HG03565 (cell line): ENCODE data around the gene CCDC180.
"Not testable (repeated sequence)": the region's sequence is repeated elsewhere in the genome, so short reads cannot be mapped to it uniquely, and the experiment has no call there.

Experiments used
- ATAC-seq: cut with Tn5 transposase; IDR thresholded peaks from one replicate; pipeline ENCODE4 v1.9.1; 2021; ENCODE audit warnings: mild to moderate bottlenecking, moderate library complexity; ENCODE audit not compliant: unreplicated experiment

Gene CCDC180

DNA sequence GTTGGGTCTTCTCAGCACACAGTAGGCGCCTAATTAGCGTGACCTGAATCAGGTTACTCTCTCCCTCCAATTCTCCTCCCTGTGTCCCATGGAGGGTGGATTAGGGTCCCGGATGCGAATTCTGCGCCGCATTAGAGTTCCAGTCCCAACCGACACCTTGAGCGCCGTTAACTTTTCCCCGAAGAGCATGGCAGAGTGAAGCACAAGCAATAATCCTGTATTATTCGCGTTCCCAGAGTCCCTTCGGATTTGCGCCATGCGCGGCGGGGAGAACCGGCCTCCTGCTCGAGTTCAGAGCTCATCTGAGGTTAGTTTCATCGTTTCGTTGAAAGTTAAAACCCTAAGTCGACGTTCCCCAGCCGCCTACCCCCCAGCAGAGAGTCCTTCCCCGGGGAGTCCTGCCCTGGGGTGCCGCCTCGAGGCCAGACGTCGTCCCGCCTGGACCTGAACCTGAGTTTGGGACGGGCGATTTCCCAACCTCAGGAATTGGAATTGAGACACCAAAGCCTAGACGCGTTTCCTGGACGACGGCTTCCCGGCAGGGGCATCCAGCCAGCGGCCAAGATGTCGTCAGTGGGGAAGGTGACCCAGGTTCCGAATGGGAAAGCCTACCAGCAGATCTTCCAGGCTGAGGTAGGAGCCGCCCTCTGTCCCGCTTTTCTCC, at the start of gene CCDC180:
TSS of gene CCDC180 (plus strand) at position 160 of the 664 bp plus-strand sequence. CDS start at position 565, 405 bp downstream.
- ATAC-seq = no peak

DNA sequence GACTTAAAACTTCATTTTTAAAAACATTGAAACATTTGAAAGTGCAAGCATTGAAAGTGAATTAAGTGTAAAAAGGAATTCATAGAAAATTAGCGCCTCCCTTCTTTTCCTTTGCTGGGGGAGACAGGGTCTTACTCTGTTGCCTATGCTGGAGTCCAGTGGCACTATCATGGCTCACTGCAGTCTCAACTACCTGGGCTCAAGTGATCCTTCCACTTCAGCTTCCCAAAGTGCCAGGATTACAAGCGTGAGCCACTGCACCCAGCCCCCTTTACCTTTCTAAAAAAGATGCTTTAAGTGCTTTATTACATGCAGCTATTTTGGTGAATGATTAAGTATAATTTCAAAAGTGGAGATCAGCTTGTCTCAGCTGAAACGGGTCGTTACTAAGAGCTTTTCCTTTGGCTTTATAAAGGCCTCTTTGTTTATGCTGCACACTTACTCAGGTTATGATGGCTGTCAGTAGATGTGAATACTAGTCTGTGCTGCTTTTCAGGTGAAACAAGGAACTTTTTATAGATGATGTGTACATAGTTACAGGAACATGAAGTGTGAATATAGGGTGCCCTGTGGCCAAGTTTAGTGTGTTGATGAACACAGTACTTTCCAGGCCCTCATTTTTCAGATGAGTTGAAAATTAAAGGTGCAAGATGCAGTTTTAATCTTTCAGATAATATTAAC, 47.5 kb upstream of the CCDC180 start:
- not testable (repeated sequence) for ATAC-seq

DNA sequence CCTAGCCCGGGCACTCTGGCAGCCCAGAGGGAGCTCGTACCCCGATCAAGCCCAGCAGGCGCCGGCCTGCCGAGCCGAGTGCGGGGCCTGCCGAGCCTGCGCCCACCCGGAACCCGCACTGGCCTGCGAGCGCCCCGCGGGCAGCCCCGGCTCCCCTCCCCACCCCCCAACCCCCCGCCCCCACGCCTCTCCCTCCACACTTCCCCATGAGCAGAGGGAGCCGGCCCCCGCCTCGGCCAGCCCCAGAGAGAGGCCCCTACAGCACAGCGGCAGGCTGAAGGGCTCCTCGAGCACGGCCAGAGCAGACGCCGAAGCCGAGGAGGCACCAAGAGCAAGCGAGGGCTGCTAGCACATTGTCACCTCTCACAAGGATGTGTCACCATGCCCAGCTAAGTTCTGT, 36.2 kb upstream of the CCDC180 start:
- ATAC-seq = no peak

DNA sequence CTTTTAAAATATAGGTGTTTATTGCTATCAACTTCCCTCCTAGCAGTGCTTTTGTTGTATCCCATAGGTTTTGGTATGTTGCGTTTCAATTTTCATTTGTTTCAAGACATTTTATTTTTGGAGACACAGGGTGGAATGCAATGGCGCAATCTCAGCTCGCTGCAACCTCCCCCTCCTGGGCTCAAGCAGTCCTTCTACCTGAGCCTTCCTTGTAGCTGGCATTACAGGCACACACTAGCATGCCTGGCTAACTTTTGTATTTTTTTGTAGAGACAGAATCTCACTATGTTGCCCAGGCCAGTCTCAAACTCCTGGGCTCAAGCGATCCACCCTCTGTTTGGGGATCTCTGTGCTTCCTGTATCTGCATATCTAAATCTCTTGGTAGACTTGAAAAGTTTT, 35.4 kb upstream of the CCDC180 start:
- ATAC-seq = no peak

DNA sequence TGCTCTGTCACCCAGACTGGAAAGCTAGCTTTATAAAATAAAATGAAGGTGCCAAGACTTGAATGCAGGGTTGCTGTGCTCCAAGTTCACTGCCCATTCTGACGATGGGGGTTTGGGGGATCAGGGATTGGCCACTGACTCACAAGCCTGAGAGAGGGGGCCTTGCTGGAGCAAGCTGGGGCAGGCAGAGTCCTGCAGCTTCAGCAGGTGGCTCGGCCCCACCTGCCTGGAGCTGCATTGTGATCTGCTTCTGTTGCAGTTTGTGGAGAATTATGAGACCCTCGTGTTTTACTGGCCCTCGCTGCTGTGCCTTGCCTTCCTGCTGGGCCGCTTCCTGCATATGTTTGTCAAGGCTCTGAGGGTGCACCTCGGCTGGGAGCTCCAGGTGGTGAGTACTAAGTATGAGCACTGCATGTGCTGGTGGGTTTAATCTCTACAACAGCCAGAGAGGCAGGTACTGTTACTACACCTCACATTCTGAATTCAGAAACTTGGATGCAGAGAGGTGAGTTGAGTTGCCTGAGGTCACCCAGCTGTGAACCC, 31.1 kb upstream of the CCDC180 start:
- no peak for ATAC-seq

DNA sequence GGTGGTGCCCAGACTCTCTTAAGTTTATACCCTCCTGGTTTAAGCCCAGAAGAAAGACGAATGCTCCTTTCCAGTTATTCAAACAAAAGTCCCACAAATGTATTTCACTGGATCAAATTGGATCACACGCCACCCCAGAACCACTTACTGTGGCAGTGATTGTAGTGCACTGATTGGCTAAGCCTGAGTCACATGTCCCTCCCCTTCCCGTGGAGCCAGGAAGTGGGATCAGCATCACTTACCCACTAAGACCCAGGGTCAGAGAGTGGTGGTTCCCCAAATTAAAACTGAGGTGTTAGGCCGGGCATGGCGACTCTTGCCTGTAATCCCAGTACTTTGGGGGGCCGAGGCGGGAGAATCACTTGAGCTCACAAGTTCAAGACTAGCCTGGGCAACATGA, 29.5 kb upstream of the CCDC180 start:
- no peak for ATAC-seq

DNA sequence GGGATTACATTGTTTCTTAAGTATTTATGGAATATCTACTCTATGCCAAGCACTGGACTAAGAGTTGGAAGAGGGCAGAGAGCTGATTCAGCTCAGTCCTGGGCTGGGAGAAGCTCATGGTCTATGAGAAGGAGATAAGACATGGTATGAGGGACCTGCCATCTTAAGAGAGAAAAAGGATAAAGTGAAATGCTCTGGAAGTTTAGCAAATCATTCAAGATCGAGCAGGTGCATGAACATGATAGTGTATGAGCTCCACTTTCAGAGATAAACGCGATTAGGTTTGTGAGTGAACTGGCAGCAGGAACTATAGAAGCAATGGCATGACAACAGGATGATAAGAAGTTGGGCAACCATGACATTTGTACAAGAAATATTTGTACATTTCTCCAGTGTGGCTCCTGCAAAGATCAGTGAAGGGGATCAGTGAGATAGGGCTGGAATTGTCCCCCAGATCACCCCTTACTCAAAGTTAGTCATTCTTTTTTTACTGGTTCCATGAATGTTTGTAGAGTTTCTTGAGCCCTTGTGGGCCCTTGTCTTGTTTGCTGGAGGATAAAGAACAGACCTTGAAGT, 26.6 kb upstream of the CCDC180 start:
- ATAC-seq = no peak

DNA sequence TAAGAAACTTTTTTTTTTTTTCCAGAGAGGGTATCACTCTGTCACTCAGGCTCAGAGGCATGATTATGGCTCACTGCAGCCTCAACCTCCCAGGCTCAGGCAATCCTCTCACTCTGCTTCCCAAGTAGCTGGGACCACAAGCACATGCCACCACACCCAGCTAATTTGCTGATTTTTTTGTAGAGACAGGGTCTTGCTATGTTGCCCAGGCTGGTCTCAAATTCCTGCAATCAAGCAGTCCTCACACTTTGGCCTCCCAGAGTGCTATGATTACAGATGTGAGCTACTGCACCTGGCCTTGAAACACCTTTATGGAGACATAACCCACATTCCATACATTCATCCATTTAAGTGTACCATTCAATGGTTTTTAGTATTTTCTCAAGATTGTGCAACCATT, 23.7 kb upstream of the CCDC180 start:
- ATAC-seq = no peak

DNA sequence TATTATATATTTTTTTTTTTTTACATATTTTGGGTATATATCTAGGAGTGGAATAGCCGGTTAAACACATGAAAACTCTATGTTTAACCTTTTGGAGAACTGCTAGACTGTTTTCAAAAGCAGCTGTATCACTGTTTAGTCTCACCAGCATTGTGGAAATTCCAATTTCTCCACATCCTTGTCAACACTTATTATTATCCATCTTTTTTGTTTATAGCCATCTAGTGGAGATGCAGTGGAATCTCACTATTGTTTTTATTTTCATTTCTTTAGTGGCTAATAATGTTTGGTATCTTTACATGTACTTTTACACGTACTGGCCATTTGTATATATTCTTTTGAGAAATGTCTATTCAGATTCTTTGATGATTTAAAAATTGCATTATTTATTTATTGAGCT, 22.7 kb upstream of the CCDC180 start:
- ATAC-seq = no peak

DNA sequence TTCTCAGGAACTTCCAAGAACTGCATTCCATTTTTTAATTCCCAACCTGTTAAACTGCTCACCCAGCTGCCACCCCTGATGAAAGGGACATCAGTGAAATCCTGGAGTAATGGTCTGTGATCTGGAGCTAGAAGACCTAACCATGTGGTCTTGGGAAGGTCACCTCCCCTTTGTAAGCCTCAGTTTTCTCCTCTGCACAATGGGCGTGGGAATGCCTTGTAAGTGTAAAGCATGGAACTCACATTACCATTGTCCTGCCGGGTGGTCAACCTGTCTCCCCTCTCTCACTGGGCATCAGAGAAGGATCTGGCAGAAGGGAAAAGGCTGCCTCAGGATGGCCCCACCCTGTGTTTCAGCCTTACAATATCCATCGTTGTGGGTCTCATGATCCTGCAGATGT, 15.3 kb upstream of the CCDC180 start:
- ATAC-seq = no peak

DNA sequence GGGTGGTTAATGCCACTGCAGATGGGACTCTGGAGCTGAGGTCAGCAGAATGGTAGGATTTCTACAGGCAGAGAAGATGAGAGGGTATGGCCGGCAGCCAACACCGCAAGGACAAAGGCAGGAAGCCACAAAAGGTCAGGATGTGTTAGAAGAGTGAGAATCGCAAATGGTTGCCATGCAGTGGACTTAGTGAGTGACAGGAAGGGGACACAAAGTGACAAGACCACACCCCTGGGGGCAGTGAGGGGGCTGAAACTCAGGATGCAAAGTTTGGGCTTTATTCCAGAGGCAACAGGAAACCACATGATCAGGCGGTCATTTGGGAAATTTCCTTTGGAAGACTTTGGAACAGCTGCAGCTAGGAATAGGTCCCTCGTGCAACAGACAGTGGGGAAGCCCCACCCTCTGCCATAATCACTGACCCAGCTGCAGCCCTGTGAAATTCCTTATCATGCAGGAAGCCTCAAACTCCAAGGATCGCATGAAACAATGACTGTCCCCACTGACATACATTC, 14.2 kb upstream of the CCDC180 start:
- no peak for ATAC-seq

DNA sequence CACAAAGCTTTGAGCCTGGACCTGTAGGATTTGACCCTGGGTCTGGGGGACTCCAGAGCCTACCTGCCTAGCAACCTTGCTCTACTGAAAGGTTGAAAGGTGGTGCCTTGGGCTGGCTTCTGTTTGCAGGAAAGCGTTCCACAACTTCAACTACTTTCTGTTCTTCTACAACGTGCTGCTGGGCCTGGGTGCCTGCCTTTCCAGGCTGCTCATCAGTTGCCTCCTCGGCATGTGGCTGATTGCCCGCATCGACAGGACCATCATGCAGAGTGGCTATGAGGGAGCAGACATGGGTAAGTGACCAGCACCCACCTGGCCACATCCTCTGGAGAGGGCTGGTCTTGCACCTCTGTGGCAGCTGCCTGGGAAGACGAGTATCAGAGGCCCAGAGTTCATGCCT, 13.6 kb upstream of the CCDC180 start:
- no peak for ATAC-seq

DNA sequence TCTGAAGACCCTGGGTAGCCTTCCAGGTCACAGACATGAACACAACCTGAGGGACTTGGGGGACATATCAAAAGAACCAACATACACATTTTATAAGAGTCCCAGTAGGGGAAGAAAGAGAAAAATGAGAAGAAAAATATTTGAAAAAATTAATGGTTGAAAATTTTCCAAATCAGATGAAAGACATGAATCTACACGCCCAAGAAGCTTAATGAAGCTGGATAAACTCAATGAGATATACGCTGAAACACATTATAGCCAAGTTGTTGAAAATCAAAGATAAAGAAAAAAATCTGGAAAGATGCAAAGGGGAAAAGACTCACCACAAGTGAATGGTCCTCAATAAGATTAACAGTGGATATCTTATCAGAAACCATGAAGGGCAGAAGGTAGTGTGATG, 9.6 kb upstream of the CCDC180 start:
- no peak for ATAC-seq

DNA sequence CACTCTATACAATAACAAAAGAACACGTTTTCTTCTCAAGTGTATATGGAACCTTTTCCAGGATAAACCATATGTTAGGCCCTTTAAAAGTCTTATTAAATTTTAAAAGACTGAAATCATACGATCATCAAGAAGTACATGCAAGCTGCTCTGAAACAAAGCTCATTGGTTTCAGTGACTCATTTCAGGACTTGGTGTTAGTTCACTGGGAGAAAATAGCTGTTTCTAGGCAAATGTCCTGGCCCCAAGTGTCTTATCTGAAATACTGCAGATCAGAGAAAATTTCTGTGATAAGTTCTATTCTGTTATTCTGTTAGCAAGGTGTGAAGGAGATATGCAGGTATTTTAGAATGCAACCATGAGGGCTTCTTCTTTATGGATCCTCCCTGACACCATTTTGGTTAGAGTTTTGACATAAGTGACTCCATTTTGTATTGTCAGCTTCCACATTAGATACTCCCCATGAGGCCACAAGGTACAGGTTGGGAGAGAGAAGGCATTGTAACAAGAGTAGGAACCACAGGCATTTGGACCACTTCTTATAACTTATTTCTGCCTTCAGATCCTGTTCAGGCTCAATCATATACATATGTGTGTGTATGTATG, 7.5 kb upstream of the CCDC180 start:
- ATAC-seq = peak; percentile 65

DNA sequence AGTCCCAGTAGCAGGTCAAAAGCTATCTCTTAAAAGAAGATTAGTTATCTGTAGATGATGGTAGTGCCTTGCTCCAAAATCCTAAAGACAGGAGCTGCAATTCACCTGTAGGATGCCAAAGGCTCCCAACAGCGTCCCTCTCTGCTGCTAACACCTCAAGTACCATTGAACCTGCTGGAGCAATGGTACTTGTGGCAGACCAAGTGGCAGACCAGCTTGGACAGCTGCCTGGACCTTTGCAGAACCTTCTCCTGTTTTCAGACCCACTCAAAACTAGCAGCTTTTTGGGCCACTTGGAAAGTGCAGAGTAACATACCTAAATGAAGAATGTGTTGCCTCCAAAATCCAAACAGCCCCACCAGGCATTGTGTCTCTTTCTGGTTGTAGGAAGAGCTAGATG, 6.9 kb upstream of the CCDC180 start:
- ATAC-seq = no peak

DNA sequence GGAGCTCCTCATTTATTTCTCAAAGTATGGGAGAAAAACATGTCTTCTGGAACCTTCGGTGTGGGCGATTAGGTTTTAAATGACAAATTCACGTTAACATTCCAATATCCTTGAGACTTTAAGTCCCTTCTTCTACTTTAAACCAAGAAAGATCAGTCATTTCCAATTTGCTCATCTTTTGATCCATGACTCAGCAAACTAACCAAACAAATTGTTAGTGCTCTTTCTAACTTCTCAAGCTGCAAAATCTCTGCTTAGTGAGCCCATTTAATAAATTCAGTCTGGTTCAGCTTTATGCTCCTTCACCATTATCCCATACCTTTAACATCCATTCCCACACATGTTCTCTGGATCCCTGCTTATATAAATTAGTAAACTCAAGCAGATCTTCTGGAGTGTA, 5.5 kb upstream of the CCDC180 start:
- no peak for ATAC-seq

DNA sequence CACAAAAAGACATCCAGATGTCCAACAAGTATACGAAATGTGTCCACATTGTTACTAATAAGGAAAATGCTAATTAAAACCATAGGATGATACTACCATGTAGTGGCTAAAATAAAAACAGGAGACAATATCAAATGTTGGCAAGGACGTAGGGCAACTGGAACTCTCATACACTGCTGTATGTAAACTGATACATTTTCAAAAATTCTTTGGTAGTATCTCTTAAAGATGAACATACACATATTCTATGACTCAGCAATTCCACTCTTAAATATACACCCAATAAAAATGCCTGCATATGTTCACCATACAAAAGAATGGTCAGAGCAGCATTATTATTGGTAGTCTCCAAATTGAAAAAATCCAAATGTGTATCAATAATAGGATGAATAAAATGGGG, 2.9 kb upstream of the CCDC180 start:
- no peak for ATAC-seq

DNA sequence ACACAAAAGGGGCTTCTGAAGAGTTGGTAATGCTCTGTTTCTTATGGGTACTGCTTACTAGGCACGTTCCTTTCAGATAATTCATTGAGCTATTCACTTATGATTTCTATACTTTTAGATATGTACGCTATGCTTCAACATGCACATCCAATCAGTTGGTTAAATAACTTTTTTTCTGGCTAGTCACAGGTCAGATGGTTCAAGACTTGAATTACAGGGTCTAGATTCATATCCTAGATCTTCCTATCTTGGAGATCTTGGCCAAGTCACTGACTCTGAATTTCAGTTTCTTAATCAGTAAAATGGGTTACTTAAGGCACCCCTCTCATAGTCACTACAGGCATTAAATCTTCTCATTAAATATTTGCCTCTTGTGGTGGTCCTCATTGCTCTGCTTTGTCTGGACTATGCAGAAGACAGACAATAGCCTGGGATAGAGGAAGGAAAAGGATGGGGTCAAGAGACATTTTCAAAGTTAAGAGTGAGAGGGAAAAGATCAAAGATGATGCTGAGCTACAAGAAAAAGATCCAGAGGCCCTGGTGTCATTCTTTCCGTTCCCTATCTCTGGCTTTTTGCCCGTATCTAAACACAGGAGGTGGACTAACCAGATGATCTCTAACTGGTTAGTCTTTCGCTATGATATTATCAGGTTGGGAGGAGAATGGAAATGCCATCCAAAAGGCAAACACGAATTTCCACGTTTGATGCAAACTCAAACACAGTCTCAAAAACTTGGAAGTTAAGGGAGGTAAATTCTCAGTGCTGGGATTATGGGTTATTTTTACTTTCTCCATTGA, 1.8 kb upstream of the CCDC180 start:
- no peak for ATAC-seq

DNA sequence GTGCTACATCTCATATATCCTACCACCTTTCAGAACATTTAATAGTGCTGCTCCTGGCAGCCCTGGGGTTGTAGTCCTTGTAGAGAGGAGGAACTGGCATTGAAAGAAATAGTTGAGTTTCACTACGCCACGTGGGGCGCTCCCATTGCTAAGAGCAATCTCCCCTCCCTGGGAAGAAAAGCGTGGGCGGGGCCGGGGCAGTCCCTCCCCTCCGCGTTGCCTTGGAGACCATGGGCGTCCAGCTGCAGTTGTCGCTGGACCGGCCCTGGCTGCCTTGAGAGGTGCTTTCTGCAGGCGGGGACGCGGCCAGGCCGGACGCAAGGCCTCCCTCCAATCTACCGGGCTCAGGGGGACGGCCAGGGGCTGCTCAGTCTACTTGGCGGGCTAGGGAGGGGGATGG, 368 bp upstream of the CCDC180 start:
- ATAC-seq = no peak

DNA sequence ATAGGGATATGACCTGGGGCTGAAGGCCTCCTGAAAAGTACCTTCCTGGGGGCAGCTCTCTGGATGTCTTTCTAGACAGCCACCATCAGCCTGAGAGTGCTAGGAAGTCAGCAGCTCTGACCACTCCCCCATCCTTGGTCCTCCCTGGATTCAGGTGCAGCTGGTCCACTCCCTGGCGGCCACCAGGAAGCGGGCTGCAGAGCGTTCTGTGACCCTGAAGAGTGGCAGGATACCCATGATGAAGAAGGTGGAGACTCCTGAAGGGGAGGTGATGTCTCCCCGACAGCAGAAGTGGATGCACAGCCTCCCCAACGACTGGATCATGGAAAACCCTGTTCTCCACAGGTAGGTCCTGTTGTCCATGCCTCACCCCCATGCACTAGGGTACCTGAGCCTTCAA, 1.8 kb downstream of the CCDC180 start:
- no peak for ATAC-seq

DNA sequence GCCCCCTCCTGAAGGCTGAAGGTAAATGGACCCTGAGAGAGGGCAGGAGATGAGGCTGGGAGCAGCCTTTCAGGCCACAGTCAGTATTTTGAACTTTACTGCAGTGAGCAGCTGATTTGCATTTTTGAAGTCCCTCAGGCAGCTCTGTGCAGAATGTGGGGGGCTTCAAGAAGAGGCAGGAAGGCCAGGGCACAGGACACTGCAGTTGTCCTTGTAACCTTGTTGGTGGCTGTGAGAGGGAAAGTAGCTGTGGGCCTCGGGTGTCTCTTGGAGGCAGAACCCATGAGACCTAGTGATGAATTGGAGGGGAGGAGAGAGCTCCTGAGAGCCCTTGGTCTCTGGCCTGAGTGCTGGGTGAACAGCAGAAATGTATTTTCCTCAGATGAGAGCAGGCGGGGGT, 2.6 kb downstream of the CCDC180 start:
- ATAC-seq = no peak
